Gastrocnemius medialis (tissue), 4 donors: ENCODE measurements around the gene CAMSAP2.

ENCODE experiments used
- CTCF ChIP-seq, 5 experiments: fragments of 450-650 bp in 3 of 5; fragments of 200-600 bp in 2 of 5; sonication (generic) in 2 of 5; IDR thresholded peaks in 4 of 5; conservative IDR thresholded peaks in 1 of 5; 1 replicate in 4 of 5; 2 replicates in 1 of 5; pipeline ENCODE4 v1.5.1; 2016 to 2019; ENCODE audit warnings: antibody characterized with exemption in 5 of 5, mild to moderate bottlenecking in 3 of 5, moderate library complexity in 3 of 5
- POLR2A ChIP-seq, 2 donors: fragments of 450-650 bp; IDR thresholded peaks; one replicate each; pipeline ENCODE4 v1.6.1; 2017; ENCODE audit warnings: antibody characterized with exemption in 2 of 2, mild to moderate bottlenecking in 2 of 2, moderate library complexity in 2 of 2

GRCh38 chr1:200906491-200906890 lies 167.8 kb downstream of the CAMSAP2 start:
- no peak for TF ChIP-seq CTCF (IDR thresholded peaks at IDR 0.05 in 4 of 5, conservative IDR thresholded peaks at IDR 0.05 in 1 of 5)
- no peak for TF ChIP-seq POLR2A (IDR thresholded peaks at IDR 0.05)
